ENCODE results near the gene ARL15.
"Not testable (repeated sequence)": the region's sequence is repeated elsewhere in the genome, so short reads cannot be mapped to it uniquely, and the experiment has no call there.

ARL15 gene

GRCh38 chr5:54310433-54311175 is at the start of gene ARL15:
TSS of gene ARL15 (minus strand) at chr5:54310573.
- DNase-seq: peak; percentile 95 to 97

GRCh38 chr5:54360089-54360488 is 49.7 kb upstream of the ARL15 start:
- no peak for DNase-seq

- no peak for DNase-seq
Observed at GRCh38 chr5:54357408-54358058, 47.2 kb upstream of the ARL15 start.

- not testable (repeated sequence) for DNase-seq
Observed at GRCh38 chr5:54353933-54354564, 43.7 kb upstream of the ARL15 start.

GRCh38 chr5:54352580-54352979 is 42.2 kb upstream of the ARL15 start:
- not testable (repeated sequence) for DNase-seq

- DNase-seq: no peak
Observed at GRCh38 chr5:54347221-54347865, 37.0 kb upstream of the ARL15 start.

GRCh38 chr5:54344653-54345052 is 34.3 kb upstream of the ARL15 start:
- DNase-seq: no peak

- DNase-seq: no peak
Observed at GRCh38 chr5:54341971-54342370, 31.6 kb upstream of the ARL15 start.

GRCh38 chr5:54337523-54337922 is 27.1 kb upstream of the ARL15 start:
- DNase-seq: no peak

GRCh38 chr5:54332720-54333119 is 22.3 kb upstream of the ARL15 start:
- no peak for DNase-seq

- no peak for DNase-seq
Observed at GRCh38 chr5:54329731-54330709, 19.6 kb upstream of the ARL15 start.

- DNase-seq: no peak
Observed at GRCh38 chr5:54326662-54327270, 16.4 kb upstream of the ARL15 start.

GRCh38 chr5:54325610-54326311 is 15.4 kb upstream of the ARL15 start:
- no peak for DNase-seq

- DNase-seq: no peak
Observed at GRCh38 chr5:54325272-54325609, 14.9 kb upstream of the ARL15 start.

GRCh38 chr5:54324651-54325271 is 14.4 kb upstream of the ARL15 start:
- DNase-seq: no peak

GRCh38 chr5:54323495-54323894 is 13.1 kb upstream of the ARL15 start:
- no peak for DNase-seq

GRCh38 chr5:54320256-54320655 is 9.9 kb upstream of the ARL15 start:
- no peak for DNase-seq

- no peak for DNase-seq
Observed at GRCh38 chr5:54317511-54318260, 7.3 kb upstream of the ARL15 start.

GRCh38 chr5:54315736-54316528 is 5.6 kb upstream of the ARL15 start:
- DNase-seq: no peak

Data from SHP77 (cell line).